GM20000 (cell line): ENCODE results near the gene FCRL4.

ENCODE experiments used
- DNase-seq: peaks from one replicate; pipeline ENCODE4 v3.0.0; 2012; ENCODE audit warnings: low spot score
- CTCF ChIP-seq: IDR thresholded peaks from 2 replicates; pipeline ENCODE4 v1.5.1; 2012; ENCODE audit warnings: mild to moderate bottlenecking, control low read depth; ENCODE audit errors: extremely low read depth, missing control alignments

Gene FCRL4

GRCh38 chr1:157532569-157532968 lies 65.3 kb downstream of the FCRL4 start:
- TF ChIP-seq CTCF: no peak
- DNase-seq: no peak

DNA sequence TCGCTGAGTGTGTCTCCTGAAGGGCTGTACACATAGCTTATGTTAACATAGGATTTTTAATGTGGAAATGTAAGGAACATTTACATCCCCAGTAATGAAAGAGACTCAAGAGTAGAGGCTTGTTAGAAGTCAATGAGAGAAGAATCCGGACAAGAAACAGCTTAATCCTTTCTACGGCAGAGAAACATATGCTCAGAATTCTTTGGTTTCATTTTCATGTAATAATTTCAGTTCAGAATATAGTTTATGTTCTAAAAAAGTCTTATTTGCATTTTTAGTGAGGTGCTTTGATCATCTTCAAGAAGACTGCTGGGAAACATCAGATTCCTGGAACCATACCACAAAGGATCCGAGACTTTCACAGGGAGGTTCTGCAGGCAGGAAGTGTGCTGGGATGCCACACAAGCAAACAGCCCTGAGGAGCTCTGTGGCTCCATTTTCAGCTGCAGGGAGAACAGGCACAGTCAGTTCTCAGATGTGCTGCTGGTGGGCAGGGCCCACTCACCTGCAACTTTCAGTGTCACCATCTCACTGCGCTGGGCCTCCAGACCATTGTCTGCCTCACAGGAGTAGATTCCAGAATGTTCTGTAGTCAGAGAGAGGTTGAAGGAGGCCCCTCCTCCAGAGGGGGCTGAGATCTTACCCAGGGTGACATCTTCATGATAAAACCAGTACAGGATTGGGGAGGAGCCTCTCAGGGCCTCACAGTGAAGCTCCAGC lies 74.0 kb downstream of the FCRL4 start:
- peak; percentile 38 for DNase-seq
- TF ChIP-seq CTCF: no peak
